Fibroblast of the conjunctiva (primary cell): Measurements from ENCODE around the gene RPL21.
A peak's percentile ranks its signal among the peaks of the same experiment; 100 is the strongest.

Experiments used
- DNase-seq: peaks from one replicate; pipeline ENCODE4 v3.0.0-alpha.2; 2010; ENCODE audit warnings: low read depth

RPL21 gene

DNA sequence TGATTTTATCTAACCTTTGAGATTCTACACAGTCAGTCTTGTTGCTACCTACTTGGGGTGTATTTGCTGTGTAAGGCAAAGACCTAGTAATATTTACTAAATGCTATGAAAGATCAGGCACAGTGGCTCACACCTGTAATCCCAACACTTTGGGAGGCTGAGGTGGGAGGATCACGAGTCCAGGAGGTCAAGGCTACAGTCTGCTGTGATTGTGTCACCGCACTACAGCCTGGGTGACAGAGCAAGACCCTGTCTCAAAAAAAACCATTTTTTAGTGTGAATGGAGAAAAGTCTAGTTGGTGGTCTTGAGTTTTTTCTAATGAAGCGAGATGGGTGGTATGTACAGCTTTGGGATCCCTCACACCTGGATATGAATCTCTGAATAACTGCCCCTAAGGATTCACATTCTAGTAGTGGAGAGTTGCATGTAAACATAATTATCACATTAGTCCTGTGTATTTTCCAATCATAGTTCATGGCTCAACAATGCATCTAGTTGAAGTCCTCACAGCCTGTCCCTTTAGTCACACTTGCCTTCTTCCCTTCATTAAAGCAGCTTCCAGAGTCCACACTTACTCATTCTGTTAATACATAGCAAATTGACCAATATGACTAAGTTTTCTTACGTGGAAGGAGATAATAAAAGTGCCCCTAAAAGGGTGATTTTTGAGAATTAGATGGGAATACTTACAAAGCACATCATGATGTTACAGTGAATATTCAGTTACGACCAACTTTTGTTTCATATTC, 7.5 kb downstream of the RPL21 start:
- DNase-seq = no peak

- DNase-seq = no peak
Observed at GRCh38 chr13:27259831-27260230, 8.5 kb downstream of the RPL21 start.

- no peak for DNase-seq
Observed at GRCh38 chr13:27261396-27261795, 10.0 kb downstream of the RPL21 start.

- DNase-seq = no peak
Observed at GRCh38 chr13:27263438-27263837, 12.1 kb downstream of the RPL21 start.

DNA sequence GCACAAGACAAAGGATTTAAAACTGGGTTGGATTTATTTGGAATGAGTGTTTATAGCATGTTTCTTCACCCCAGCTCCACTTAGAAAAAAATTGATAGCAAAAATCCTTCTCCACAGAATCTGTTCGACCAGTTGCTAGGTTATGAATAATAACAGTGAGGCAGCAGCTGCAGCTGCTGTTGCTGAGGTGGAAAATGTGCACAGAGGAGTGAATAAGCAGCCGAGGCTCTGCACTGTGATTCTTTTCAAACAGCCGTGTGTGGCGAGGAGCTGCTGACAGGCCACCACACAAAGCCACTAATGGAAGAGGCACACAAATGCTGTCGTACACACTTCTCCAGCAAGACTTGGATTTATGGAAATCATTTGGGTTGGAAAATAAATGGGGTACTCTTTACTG, 12.8 kb downstream of the RPL21 start:
- peak; percentile 26 for DNase-seq

- no peak for DNase-seq
Observed at GRCh38 chr13:27264648-27265047, 13.3 kb downstream of the RPL21 start.

GRCh38 chr13:27266917-27267316, 15.6 kb downstream of the RPL21 start:
- no peak for DNase-seq

DNA sequence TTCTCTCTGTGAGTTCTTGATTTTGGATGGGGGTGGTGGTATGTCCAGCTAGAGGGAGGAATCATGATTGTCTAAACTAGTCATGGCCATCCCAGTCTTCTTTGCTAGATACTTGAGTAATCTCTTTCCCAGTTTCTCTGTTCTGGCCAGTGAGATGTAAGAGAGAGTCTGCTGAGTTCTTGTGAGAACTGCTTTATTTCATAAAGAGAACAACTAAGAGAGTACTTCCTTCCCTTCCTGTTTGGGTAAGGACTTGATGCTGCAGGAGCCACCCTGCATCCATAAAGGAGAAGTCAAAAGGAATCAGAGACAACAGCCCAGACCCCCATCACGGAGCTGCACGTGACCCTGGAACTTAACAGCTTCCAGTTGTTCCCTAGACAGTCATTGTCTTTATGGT, 16.2 kb downstream of the RPL21 start:
- no peak for DNase-seq

DNA sequence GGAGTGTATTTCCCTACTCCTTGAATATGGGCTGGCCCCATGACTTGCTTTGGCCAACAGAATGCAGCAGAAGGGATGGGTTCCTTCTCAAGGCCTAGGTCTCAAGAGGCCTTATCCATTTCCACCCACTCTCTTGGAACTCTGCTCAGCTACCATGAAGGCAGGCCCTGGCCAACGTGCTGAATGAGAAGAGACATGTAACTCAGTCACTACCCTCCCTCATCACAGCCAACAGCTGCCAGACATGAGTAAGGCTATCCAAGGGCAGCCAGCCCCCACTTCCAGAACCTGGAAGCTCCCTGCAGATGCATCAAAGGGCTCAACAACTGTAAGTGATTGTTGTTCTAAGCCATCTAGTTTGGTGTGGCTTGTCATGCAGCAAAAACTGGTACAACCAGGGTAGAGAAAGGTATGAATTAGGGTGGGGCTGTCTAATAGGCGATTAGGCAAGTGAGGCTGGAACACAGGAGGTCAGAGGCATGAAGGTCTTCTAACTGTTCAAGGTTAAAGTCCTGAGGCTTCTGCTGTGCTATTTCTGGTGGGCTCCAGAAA, 17.8 kb downstream of the RPL21 start:
- DNase-seq = no peak

DNA sequence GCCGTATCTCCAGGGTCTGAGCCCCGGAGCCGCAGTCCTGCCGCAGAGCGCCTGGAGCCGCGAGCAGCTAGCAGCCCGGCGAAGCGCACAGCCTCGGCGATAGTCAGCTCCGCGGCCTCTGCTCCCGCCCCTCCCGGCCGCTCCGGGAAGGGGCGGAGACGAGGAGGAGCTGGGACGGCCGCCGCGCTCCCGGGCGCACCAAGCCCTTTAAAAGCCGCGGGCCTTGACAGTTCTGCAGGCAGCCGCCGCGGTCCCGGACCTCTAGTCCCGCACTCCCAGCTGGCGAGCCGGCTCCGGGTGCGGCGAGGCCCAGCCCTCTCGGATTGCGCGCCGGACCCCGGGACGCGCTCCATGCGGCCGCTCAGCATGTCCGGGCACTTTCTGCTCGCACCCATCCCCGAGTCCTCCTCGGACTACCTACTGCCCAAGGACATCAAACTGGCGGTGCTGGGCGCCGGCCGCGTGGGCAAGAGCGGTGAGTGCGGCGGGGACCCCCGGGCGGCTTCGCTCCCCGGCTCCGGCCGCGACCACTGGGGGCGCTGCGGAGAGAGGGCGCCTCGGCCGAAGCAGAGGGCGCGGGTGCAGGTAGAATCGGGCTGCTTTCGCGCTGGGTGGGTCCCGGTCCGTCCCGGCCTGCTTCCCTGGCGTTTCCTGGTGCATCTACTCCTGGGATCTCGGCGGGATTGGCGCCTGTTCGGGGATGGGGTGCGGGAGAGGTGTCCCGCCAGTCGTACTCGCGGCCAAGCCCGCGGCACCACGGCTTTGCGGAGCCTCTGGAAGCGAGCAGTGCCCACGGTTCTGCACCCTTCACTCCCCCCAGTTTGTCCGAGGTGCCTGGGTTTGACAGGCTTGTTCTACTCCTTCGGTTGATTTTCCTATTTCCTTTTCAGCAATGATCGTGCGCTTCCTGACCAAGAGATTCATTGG, 19.5 kb downstream of the RPL21 start, which contains the start of gene RASL11A:
TSS of gene RASL11A (plus strand) at position 237 of the 927 bp plus-strand sequence. CDS start at position 352, 115 bp downstream.
- peak; percentile 78 for DNase-seq

DNA sequence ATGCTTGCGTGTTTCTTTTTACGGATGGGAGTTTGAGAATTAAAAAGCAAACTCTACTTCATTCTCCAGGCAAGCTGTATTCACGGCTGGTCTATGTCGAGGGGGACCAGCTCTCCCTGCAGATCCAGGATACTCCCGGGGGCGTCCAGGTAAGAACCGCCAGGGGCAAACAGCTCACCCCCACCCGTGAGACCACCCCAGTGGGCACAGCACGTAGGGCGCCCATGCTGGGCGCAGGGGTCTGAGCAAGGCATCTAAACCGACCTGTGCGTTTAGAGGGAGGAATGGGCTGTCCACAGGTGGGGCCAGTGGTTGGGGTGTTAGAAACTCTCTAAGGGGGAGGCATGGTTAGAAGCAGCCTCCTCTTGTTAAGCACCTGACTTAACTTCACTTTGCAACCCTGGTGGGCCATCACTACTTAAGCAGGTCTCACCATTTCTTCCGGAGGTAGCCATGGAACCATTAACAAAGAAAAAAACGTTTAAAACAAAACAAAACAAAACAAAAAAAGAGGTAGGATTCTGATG, 20.3 kb downstream of the RPL21 start:
- DNase-seq = no peak

DNA sequence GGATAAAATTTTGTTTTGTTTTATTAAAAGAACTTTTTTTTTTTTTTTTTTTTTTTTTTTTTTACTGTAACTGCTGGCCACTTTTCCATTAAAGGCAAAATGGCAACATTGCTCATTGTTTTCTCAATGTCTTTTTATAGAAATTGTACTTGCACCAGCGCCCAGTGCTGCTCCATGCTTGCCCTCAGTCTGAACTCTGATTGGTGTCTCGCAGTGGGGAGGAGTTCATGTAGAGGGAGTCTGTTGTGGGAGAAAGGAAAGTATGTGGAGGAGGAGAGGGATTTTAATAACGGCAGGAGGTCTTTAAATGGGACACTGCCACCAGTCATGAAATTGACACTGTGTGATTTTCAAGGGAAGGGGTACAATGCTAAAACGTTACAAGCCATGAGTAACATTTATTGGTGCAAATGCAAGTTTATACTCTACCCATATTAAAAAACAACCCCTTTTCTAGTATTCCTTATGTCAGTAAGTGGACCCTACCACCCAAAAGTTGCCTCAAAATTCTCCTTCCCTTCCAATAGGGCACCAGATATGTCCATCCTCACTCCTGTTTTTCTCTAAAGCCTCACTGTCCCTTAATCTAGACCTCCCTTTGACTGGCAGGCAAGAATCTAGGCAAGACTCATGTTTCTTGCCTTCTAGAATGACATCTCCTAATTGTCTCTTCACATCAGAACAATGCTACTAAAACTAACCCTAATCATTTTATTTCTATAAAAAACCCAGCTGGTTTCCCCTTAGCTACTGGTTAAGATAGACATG, 22.5 kb downstream of the RPL21 start:
- DNase-seq = no peak

DNA sequence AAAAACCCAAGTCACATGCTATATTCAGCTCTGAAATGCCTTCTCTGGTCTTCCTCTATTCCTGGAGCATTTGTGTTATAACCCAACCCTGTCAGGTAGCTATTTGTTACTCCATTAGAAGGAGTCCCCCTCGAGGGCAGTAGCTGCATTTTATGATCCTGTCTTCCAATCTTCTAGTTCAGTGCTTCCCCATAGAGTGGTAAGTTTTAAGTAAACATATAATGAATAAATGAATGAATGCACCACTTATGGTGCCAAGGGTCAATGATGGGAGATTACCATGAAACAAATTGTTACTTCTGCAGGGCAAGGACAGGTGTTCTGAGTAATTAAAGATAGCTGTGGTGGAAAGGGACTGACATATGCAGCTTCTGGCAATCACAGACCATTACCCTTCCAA, 23.3 kb downstream of the RPL21 start:
- DNase-seq = no peak

- DNase-seq = peak; percentile 58
Observed at GRCh38 chr13:27276188-27276587, 24.8 kb downstream of the RPL21 start.

DNA sequence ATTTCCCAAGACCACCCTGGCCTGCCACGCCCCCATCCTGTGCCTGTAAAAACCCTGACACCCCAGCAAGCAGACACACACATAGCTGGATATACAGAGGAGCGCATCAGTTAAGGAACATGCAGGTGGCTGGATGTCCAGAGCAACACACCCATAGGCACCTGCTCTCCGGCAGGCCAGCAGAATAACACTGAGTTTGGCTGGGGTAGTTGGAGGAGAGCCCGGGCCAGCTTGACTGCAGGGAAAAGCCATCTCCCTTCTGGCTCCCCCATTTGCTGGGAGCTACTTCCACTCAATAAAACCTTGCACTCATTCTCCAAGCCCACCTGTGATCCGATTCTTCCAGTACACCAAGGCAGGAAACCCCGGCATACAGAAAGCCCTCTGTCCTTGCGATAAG, 28.1 kb downstream of the RPL21 start:
- DNase-seq = no peak

- no peak for DNase-seq
Observed at GRCh38 chr13:27280009-27280656, 28.8 kb downstream of the RPL21 start.

DNA sequence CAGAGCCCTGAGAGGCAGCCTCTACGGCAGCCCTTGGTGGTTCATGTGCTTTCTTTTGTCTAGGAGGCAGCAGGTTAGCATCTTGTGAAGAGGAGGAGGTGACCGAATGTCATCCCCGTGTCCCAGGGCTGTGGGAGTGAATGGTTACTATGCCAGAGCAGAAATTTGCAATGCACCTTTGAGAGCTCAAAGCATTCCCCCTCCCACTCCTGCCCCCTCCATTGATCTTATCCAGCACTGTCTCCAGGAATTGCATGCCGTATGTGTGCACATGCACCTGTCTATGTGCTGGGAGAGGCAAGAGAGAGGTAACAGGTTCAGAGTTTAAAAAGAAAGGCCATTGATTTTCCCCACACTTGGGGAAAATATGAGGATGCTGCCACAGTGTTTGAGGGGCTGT, 29.5 kb downstream of the RPL21 start:
- no peak for DNase-seq

DNA sequence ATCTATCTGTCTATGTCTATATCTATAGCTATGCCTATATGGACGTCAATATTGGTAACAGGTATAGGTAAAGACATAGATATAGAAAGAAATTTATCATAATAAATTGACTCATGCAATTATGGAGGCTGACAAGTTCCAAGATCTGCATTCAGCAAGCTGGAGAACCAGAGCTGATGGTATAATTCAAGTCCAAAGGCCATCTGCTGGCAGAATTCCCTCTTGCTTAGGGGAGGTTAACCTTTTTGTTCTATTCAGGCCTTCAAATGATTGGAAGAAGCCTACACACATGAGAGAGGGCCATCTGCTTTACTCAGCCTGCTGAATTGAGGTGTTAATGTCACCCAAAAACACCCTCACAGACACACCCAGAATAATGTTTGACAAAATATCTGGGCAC, 30.1 kb downstream of the RPL21 start:
- DNase-seq = no peak

GRCh38 chr13:27283906-27284493, 32.6 kb downstream of the RPL21 start:
- DNase-seq = no peak

- DNase-seq = no peak
Observed at GRCh38 chr13:27288392-27288791, 37.0 kb downstream of the RPL21 start.
